ENCODE measurements around the gene SEPHS2. TPM values are rescaled to one million over a fixed set of nuclear protein-coding genes. Genes with fewer than 3 reads are reported as not detected.

The SEPHS2 gene
- total and polyA plus RNA-seq, 9 donors = 3.5 to 19.8 (median 16.3) TPM

DNA sequence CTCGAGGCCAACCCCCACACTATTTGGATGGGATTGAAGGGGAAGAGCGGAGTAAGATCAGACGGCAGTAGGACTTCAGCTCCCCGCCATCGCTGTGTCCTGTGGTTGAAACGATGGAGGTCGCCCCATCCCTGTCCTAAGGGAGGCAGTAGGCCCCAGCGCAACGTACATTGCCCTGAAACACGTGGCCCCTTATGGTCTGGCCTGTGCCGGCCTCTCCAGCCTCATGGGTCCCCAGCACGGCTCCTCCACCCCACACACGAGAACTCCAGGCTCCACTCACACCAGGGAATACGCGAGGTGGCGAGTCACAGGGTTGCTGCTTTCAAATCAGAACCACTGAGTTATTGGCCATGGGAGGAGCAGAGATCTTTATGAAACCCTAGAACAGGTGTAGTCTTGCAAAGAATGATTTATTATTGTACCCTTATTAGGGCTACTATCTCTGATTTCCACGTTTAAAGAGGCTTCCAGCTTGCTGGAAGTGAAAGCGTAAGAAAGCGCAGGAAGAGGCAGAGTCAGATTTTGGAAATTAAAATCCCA, 15.2 kb downstream of the SEPHS2 start:
- Histone ChIP-seq H3K27me3 (ENCODE audit: control insufficient read depth, insufficient read depth, low read length) (no peaks in the 10 kb centered on the region), H3K36me3 (ENCODE audit: control insufficient read depth, insufficient read depth, low read length) (peaks cover 14% of the 10 kb centered on the region), H3K27ac (ENCODE audit: low read length) (peak overlapping the region; percentile 77), H3K9me3 (replicated peaks; ENCODE audit: control insufficient read depth, low read depth, low read length) (no peaks in the 10 kb centered on the region), H3K4me1 (ENCODE audit: control insufficient read depth, insufficient read depth, low read length) (peaks cover 16% of the 10 kb centered on the region), H3K4me3 (ENCODE audit: low read length) (peak overlapping the region; percentile 93)
- DNase-seq = no peak
- WGBS (ENCODE audit: insufficient coverage) = 25% methylated on average over 11 of the region's 19 CpGs

DNA sequence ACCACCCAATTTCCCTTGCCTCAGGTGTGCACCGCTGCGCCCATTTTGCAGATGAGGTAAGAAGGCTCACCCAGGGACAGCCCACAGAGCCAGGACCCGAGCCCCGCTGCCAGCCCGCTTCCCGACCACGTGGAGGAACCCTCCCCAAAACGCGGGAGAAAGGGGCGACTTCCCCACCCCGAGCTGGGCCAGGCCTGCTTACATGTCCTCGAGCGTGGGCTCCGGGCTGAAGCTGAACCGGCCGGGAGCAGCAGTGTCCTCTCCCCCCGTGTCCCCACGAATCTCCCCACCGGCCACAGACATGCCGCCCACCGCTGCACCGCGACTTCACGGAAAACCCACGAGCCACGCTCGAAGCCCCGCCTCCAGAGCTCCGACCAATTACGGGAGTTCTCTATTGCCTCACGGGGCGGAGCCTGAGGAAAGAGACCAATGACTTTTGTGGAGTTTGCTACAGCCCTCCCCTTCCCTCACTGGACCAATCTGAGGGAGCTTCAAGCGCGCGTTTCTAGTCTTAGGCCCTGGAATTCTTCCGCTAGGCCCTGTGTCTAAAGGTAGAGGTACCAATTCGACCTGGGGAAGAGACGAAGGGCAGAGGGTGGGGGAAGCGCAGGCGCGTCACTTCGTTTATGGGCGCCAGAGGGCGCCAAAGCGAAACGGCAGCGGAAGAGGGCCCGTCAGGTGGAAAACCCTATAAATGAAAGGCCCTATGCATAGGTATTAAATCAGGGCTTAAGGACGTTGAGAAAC, 15.8 kb downstream of the SEPHS2 start, which contains the start of gene DCTPP1:
TSS of gene DCTPP1 (minus strand) at position 353 of the 750 bp plus-strand sequence. CDS start at position 303, 50 bp downstream.
- peak within 1 kb of the TSS; percentile 93 for H3K4me3 ChIP-seq (ENCODE audit: low read length)
- peaks cover 14% of the 10 kb centered on the region for H3K36me3 ChIP-seq (ENCODE audit: control insufficient read depth, insufficient read depth, low read length)
- peaks cover 16% of the 10 kb centered on the region for H3K4me1 ChIP-seq (ENCODE audit: control insufficient read depth, insufficient read depth, low read length)
- H3K27me3 ChIP-seq (ENCODE audit: control insufficient read depth, insufficient read depth, low read length) = no peaks in the 10 kb centered on the region
- WGBS (ENCODE audit: insufficient coverage) = under 1% methylated on average over 32 of the region's 49 CpGs
- H3K27ac ChIP-seq (ENCODE audit: low read length) = peak within 1 kb of the TSS; percentile 77
- no peaks in the 10 kb centered on the region for H3K9me3 ChIP-seq (replicated peaks; ENCODE audit: control insufficient read depth, low read depth, low read length)
- DNase-seq = peak; percentile 99

DNA sequence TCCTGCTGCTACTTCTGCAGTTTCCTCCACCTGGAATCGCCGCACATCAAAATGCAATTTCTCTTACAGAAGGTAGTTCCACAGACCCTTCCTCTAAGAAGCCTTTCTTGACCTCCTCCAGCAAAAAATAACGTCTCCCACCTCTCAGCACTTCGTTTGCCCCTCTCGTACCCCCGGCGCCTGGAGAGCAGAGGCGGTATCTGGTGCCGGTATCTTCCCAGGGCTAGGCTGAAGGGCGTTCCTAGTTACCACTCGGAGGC, 16.3 kb downstream of the SEPHS2 start:
- peak overlapping the region; percentile 93 for H3K4me3 ChIP-seq (ENCODE audit: low read length)
- peaks cover 18% of the 10 kb centered on the region for H3K36me3 ChIP-seq (ENCODE audit: control insufficient read depth, insufficient read depth, low read length)
- no peak for DNase-seq
- peak overlapping the region; percentile 77 for H3K27ac ChIP-seq (ENCODE audit: low read length)
- H3K27me3 ChIP-seq (ENCODE audit: control insufficient read depth, insufficient read depth, low read length) = no peaks in the 10 kb centered on the region
- H3K9me3 ChIP-seq (replicated peaks; ENCODE audit: control insufficient read depth, low read depth, low read length) = no peaks in the 10 kb centered on the region
- H3K4me1 ChIP-seq (ENCODE audit: control insufficient read depth, insufficient read depth, low read length) = peaks cover 16% of the 10 kb centered on the region
- WGBS (ENCODE audit: insufficient coverage) = 5% methylated on average over 11 of the region's 11 CpGs

DNA sequence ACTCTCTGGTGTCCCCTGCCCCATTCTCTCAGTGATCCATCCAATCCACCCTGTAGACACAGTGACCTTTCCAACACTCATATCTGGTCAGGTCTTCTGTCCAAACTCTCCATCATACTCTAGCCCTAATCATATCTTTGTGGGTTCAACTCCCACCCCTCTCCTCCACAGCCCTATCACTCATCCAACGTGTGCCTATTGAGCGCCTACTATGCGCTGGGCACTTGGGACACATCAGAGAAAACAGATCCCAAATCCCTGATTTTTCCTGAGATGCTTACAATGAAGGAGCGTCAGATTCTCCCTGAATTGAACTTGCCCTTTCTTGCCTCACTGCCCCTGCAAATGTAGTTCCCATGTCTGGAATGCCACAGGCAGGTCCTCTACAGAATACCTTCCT, 17.6 kb downstream of the SEPHS2 start:
- H3K27me3 ChIP-seq (ENCODE audit: control insufficient read depth, insufficient read depth, low read length) = no peaks in the 10 kb centered on the region
- H3K4me1 ChIP-seq (ENCODE audit: control insufficient read depth, insufficient read depth, low read length) = peaks cover 16% of the 10 kb centered on the region
- H3K27ac ChIP-seq (ENCODE audit: low read length) = no peak overlapping the region
- peaks cover 27% of the 10 kb centered on the region for H3K36me3 ChIP-seq (ENCODE audit: control insufficient read depth, insufficient read depth, low read length)
- DNase-seq = no peak
- H3K9me3 ChIP-seq (replicated peaks; ENCODE audit: control insufficient read depth, low read depth, low read length) = no peaks in the 10 kb centered on the region
- no peak overlapping the region for H3K4me3 ChIP-seq (ENCODE audit: low read length)
- 93% methylated on average over 4 of the region's 4 CpGs for WGBS (ENCODE audit: insufficient coverage)

DNA sequence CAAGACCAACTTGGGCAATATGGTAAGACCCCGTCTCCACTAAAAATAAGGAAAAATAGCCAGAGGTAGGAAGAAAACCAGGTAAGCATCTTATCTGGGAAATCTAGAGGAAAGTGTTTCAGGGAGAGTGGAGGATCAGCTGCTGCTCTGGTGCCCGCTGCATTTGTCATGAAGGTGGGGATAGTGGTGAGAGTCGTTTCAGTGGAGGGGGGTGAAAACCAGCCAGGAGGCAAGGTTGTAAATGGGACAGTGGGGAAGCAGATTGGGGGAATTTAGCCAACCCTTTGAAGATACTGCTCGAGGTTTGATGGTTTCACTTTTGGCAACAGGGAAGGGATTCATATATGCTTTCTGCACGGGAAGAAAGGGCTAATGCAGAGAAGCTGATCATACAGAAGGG, 24.7 kb downstream of the SEPHS2 start:
- H3K27ac ChIP-seq (ENCODE audit: low read length) = no peak overlapping the region
- peaks cover 8% of the 10 kb centered on the region for H3K4me1 ChIP-seq (ENCODE audit: control insufficient read depth, insufficient read depth, low read length)
- WGBS (ENCODE audit: insufficient coverage) = 71% methylated on average over 5 of the region's 5 CpGs
- no peak for DNase-seq
- H3K9me3 ChIP-seq (replicated peaks; ENCODE audit: control insufficient read depth, low read depth, low read length) = no peaks in the 10 kb centered on the region
- no peak overlapping the region for H3K4me3 ChIP-seq (ENCODE audit: low read length)
- H3K36me3 ChIP-seq (ENCODE audit: control insufficient read depth, insufficient read depth, low read length) = peaks cover 35% of the 10 kb centered on the region
- no peaks in the 10 kb centered on the region for H3K27me3 ChIP-seq (ENCODE audit: control insufficient read depth, insufficient read depth, low read length)

DNA sequence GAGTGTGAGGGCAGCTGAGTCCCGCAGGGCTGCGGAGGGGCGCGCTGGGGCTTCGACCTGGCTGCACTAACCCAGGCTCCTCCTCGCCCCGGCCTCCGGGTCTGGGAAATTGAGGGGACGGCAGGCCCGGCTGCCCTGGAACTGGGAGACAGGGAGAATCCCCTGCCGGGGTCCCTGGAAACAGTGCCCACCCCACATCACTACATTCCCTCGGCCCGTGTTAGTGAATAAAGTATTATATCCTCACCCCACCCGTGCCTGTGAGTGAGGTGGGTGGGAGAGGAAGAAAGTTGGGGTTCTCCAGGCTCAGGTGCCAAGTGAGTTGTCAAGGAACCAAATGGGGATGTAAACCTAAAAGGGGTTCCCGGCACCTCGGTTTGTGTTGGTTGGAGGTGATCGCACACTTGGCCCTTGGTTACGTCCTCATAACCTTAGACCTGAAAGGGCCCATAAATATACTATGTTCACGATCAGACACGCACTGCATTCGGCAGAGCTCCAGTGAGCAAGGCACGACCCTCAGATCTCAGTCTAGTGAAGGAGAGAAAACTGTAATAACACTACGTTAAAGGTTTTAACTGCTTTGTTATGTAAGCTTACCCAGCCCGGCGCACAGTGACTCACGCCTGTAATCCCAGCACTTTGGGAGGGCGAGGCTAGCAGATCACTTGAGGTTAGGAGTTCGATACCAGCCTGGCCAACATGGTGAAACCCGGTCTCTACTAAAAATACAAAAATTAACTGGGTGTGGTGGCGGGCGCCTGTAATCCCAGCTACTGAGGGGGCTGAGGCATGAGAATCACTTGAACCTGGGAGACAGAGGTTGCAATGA, 27.1 kb downstream of the SEPHS2 start:
- Histone ChIP-seq H3K9me3 (replicated peaks; ENCODE audit: control insufficient read depth, low read depth, low read length) (no peaks in the 10 kb centered on the region), H3K27ac (ENCODE audit: low read length) (peak overlapping the region; percentile 62), H3K4me1 (ENCODE audit: control insufficient read depth, insufficient read depth, low read length) (peaks cover 8% of the 10 kb centered on the region), H3K4me3 (ENCODE audit: low read length) (peak overlapping the region; percentile 50), H3K36me3 (ENCODE audit: control insufficient read depth, insufficient read depth, low read length) (peaks cover 29% of the 10 kb centered on the region), H3K27me3 (ENCODE audit: control insufficient read depth, insufficient read depth, low read length) (no peaks in the 10 kb centered on the region)
- no peak for DNase-seq
- 60% methylated on average over 14 of the region's 31 CpGs for WGBS (ENCODE audit: insufficient coverage)

DNA sequence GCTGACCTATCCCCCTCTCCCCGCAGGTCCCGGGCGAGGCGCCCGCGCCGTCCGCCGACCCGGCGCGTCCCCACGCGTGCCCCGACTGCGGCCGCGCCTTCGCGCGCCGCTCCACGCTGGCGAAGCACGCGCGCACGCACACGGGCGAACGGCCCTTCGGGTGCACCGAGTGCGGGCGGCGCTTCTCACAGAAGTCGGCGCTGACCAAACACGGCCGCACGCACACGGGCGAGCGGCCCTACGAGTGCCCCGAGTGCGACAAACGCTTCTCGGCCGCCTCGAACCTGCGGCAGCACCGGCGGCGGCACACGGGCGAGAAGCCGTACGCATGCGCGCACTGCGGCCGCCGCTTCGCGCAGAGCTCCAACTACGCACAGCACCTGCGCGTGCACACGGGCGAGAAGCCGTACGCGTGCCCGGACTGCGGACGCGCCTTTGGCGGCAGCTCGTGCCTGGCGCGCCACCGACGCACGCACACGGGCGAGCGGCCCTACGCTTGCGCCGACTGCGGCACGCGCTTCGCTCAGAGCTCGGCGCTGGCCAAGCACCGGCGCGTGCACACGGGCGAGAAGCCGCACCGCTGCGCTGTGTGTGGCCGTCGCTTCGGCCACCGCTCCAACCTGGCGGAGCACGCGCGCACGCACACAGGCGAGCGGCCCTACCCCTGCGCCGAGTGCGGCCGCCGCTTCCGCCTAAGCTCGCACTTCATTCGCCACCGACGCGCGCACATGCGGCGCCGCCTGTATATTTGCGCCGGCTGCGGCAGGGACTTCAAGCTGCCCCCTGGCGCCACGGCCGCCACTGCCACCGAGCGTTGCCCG, 27.9 kb downstream of the SEPHS2 start:
- under 1% methylated on average over 132 of the region's 140 CpGs for WGBS (ENCODE audit: insufficient coverage)
- Histone ChIP-seq H3K36me3 (ENCODE audit: control insufficient read depth, insufficient read depth, low read length) (peaks cover 28% of the 10 kb centered on the region), H3K27me3 (ENCODE audit: control insufficient read depth, insufficient read depth, low read length) (no peaks in the 10 kb centered on the region), H3K27ac (ENCODE audit: low read length) (peak overlapping the region; percentile 62), H3K4me1 (ENCODE audit: control insufficient read depth, insufficient read depth, low read length) (peaks cover 8% of the 10 kb centered on the region), H3K4me3 (ENCODE audit: low read length) (peak overlapping the region; percentile 50), H3K9me3 (replicated peaks; ENCODE audit: control insufficient read depth, low read depth, low read length) (no peaks in the 10 kb centered on the region)
- peak; percentile 96 for DNase-seq

DNA sequence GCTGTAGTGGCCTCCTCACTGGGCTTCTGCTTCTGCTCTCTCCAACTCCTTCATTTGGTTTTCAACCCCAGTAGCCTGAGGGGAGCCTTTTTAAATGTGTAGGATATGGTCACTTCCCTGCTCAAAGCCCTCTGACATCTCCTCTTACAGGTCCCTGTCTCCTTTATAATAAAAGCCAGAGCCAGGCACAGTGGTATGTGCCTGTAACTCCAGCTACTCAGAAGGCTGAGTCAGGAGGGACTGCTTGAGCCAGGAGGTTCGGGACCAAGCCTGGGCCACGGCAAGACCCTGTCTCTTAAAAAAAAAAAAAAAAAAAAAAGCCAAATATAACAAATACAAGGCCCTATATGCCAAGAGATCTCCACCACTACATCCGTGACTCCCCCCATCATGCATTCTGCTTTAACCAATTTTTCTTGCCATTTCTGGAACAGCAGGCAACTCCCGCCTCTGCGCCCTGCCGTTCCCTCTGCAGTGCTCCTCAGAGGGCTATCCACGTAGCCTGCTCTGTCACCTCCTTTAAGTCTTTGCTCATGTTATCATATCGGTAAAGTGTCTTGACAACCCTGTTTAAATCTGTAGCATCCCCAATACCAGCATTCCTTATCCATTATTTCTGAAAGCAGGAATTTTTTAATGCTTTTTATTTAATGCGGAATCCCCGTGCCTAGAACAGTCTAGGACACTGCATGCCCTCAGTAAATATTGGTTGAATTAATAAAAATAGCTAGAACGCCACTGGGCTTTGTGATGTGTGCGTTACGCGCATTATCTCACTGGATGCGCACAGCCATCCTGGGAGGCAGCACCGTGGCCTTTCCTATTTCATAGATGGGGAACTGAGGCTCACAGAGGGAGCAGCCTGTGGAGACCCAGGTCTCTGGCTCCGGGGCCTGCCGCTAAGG, 28.8 kb downstream of the SEPHS2 start:
- WGBS (ENCODE audit: insufficient coverage) = 44% methylated on average over 12 of the region's 18 CpGs
- Histone ChIP-seq H3K4me1 (ENCODE audit: control insufficient read depth, insufficient read depth, low read length) (peaks cover 8% of the 10 kb centered on the region), H3K36me3 (ENCODE audit: control insufficient read depth, insufficient read depth, low read length) (peaks cover 32% of the 10 kb centered on the region), H3K4me3 (ENCODE audit: low read length) (peak overlapping the region; percentile 50), H3K27me3 (ENCODE audit: control insufficient read depth, insufficient read depth, low read length) (no peaks in the 10 kb centered on the region), H3K9me3 (replicated peaks; ENCODE audit: control insufficient read depth, low read depth, low read length) (no peaks in the 10 kb centered on the region), H3K27ac (ENCODE audit: low read length) (no peak overlapping the region)
- DNase-seq = no peak

DNA sequence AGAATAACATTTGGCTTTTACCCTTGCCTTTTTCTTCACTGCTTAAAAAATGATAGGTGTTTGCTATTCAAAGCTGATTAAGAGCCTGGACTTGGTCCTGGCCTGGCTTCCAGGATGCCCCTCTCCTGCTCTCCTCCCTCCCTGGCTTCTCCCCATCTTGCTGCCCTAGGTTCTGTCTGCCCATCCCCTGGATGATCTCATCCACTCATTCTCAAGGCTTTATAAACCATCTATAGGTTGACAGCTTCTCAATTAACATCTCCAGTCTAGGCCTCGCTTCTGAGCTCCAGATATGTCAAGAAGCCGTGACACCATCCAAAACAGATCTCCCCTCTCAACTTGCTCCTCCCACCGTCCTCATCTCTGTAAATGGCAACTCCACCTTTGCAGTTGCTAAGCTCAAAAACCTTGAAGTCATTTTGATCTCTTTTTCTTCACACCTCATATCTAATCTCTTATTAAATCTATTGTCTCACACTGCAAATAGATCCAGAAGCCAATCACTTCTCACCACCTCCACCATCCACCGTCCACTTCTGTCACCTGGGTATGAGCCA, 29.5 kb downstream of the SEPHS2 start:
- Histone ChIP-seq H3K27ac (ENCODE audit: low read length) (no peak overlapping the region), H3K4me3 (ENCODE audit: low read length) (no peak overlapping the region)
- DNase-seq = no peak

More for the DNA sequence above, 29.5 kb downstream of the SEPHS2 start:
- Histone ChIP-seq H3K9me3 (replicated peaks; ENCODE audit: control insufficient read depth, low read depth, low read length) (no peaks in the 10 kb centered on the region), H3K36me3 (ENCODE audit: control insufficient read depth, insufficient read depth, low read length) (peaks cover 35% of the 10 kb centered on the region), H3K4me1 (ENCODE audit: control insufficient read depth, insufficient read depth, low read length) (peaks cover 8% of the 10 kb centered on the region), H3K27me3 (ENCODE audit: control insufficient read depth, insufficient read depth, low read length) (no peaks in the 10 kb centered on the region)
- 85% methylated on average over 4 of the region's 4 CpGs for WGBS (ENCODE audit: insufficient coverage)

Data from muscle of leg (tissue), 11 donors.